ENCODE results near the gene BEAN1. TPM values are rescaled to one million over a fixed set of nuclear protein-coding genes. Genes with fewer than 3 reads are reported as not detected.

The BEAN1 gene
- total and polyA plus RNA-seq, 2 experiments from 2014 or later = 0.07 to 0.10 TPM

DNA sequence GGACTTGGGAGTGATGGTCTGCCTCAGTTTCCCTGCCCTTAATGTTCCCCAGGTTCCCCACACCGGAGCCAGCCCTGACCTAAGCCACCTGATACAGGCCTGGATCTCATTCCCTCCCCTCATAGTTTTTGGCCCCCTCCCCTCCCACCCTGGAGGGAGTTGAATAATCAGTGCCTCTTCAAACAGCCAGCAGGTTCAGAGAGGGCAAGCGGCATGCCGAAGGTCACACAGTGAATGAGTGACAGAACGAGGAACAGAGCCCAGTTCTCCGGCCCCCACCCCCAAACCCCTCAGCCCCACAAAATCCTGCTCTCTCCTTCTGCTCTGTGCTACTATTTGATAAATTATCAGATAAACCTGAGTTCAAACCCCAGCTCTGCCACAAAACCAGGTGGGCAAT is 31.2 kb downstream of the BEAN1 start (continued):
- TF ChIP-seq, protein P1, sequence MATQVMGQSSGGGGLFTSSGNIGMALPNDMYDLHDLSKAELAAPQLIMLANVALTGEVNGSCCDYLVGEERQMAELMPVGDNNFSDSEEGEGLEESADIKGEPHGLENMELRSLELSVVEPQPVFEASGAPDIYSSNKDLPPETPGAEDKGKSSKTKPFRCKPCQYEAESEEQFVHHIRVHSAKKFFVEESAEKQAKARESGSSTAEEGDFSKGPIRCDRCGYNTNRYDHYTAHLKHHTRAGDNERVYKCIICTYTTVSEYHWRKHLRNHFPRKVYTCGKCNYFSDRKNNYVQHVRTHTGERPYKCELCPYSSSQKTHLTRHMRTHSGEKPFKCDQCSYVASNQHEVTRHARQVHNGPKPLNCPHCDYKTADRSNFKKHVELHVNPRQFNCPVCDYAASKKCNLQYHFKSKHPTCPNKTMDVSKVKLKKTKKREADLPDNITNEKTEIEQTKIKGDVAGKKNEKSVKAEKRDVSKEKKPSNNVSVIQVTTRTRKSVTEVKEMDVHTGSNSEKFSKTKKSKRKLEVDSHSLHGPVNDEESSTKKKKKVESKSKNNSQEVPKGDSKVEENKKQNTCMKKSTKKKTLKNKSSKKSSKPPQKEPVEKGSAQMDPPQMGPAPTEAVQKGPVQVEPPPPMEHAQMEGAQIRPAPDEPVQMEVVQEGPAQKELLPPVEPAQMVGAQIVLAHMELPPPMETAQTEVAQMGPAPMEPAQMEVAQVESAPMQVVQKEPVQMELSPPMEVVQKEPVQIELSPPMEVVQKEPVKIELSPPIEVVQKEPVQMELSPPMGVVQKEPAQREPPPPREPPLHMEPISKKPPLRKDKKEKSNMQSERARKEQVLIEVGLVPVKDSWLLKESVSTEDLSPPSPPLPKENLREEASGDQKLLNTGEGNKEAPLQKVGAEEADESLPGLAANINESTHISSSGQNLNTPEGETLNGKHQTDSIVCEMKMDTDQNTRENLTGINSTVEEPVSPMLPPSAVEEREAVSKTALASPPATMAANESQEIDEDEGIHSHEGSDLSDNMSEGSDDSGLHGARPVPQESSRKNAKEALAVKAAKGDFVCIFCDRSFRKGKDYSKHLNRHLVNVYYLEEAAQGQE (IDR thresholded peaks at IDR 0.05; ENCODE audit: unreplicated experiment) = no peak
- TF ChIP-seq, protein P2, sequence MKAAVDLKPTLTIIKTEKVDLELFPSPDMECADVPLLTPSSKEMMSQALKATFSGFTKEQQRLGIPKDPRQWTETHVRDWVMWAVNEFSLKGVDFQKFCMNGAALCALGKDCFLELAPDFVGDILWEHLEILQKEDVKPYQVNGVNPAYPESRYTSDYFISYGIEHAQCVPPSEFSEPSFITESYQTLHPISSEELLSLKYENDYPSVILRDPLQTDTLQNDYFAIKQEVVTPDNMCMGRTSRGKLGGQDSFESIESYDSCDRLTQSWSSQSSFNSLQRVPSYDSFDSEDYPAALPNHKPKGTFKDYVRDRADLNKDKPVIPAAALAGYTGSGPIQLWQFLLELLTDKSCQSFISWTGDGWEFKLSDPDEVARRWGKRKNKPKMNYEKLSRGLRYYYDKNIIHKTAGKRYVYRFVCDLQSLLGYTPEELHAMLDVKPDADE (IDR thresholded peaks at IDR 0.05) = no peak
- TF ChIP-seq POLR2AphosphoS5 (IDR thresholded peaks at IDR 0.05; ENCODE audit: low read depth) = no peak
- TF ChIP-seq NANOG (IDR thresholded peaks at IDR 0.05; ENCODE audit: borderline replicate concordance) = no peak
- no peak for TF ChIP-seq STAT1 (IDR thresholded peaks at IDR 0.05; ENCODE audit: unreplicated experiment)
- TF ChIP-seq ZNF331 (CRISPR knock-in tag; IDR thresholded peaks at IDR 0.05; ENCODE audit: low read depth) = no peak
- TF ChIP-seq CREB1 (CRISPR knock-in tag; IDR thresholded peaks at IDR 0.05; ENCODE audit: low read depth) = no peak
- no peak for TF ChIP-seq ZNF114 (CRISPR knock-in tag; IDR thresholded peaks at IDR 0.05)
- TF ChIP-seq, protein P3, sequence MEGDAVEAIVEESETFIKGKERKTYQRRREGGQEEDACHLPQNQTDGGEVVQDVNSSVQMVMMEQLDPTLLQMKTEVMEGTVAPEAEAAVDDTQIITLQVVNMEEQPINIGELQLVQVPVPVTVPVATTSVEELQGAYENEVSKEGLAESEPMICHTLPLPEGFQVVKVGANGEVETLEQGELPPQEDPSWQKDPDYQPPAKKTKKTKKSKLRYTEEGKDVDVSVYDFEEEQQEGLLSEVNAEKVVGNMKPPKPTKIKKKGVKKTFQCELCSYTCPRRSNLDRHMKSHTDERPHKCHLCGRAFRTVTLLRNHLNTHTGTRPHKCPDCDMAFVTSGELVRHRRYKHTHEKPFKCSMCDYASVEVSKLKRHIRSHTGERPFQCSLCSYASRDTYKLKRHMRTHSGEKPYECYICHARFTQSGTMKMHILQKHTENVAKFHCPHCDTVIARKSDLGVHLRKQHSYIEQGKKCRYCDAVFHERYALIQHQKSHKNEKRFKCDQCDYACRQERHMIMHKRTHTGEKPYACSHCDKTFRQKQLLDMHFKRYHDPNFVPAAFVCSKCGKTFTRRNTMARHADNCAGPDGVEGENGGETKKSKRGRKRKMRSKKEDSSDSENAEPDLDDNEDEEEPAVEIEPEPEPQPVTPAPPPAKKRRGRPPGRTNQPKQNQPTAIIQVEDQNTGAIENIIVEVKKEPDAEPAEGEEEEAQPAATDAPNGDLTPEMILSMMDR (conservative IDR thresholded peaks at IDR 0.05; ENCODE audit: low read depth in 2 of 2) = no peak
- no peak for TF ChIP-seq JUNB (IDR thresholded peaks at IDR 0.05; ENCODE audit: unreplicated experiment)

DNA sequence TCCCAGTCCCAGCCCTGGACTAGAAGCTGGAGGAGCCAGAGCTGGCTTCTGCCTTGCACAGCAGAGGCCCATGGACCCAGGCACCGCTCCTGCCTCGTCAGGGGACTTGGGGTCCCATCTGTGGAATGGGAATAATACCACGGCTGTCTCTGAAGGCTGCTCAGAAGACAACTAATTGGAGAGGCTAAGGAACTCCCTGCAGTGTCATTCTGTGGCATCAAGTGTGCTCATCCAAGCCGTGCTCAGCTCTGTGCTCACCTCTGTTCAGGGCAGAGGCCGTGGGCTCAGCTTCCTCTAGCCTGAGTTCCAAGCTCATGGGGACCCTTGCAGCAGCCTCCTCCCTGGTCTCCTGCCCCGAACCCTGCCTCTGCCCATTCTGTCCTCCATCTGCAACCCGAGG is 31.8 kb downstream of the BEAN1 start:
- no peaks in the 10 kb centered on the region for H3K36me3 Mint-ChIP-seq (ENCODE audit: low read depth)
- no peaks in the 10 kb centered on the region for H3K79me2 ChIP-seq (replicated peaks; ENCODE audit: insufficient read depth)
- TF ChIP-seq NANOG (IDR thresholded peaks at IDR 0.05; ENCODE audit: borderline replicate concordance) = no peak
- TF ChIP-seq EZH2phosphoT487 (IDR thresholded peaks at IDR 0.05; ENCODE audit: unreplicated experiment) = no peak
- TF ChIP-seq STAT1 (IDR thresholded peaks at IDR 0.05; ENCODE audit: unreplicated experiment) = no peak
- TF ChIP-seq, protein P2 (IDR thresholded peaks at IDR 0.05) = no peak
- TF ChIP-seq, protein P3 (conservative IDR thresholded peaks at IDR 0.05; ENCODE audit: low read depth in 2 of 2) = no peak
- TF ChIP-seq JUNB (IDR thresholded peaks at IDR 0.05; ENCODE audit: unreplicated experiment) = no peak
- TF ChIP-seq EZH2 (IDR thresholded peaks at IDR 0.05; ENCODE audit: low read depth, unreplicated experiment) = no peak
- TF ChIP-seq POLR2AphosphoS5 (IDR thresholded peaks at IDR 0.05; ENCODE audit: low read depth) = no peak
- no peak for TF ChIP-seq ZNF114 (CRISPR knock-in tag; IDR thresholded peaks at IDR 0.05)

More for the DNA sequence above, 31.8 kb downstream of the BEAN1 start:
- no peaks in the 10 kb centered on the region for H3K9me2 ChIP-seq (ENCODE audit: insufficient read depth)
- no peaks in the 10 kb centered on the region for H3K36me3 ChIP-seq (ENCODE audit: insufficient read depth)
- Mint-ChIP-seq H3K9me3 (no peaks in the 10 kb centered on the region), H3K27me3 (ENCODE audit: insufficient read depth, low read depth, poor library complexity) (peaks cover 6% of the 10 kb centered on the region), H3K27ac (no peak overlapping the region; the same call in 1 of the 2 replicates), H3K4me3 (no peak overlapping the region), H3K4me1 (peaks cover 14% of the 10 kb centered on the region)
- no peak overlapping the region for H3K4me2 ChIP-seq
- H4K20me1 ChIP-seq (replicated peaks; ENCODE audit: insufficient read depth) = no peaks in the 10 kb centered on the region
- H3F3A ChIP-seq (replicated peaks; ENCODE audit: low read depth) = no peaks in the 10 kb centered on the region
- no peak overlapping the region for H3K27ac ChIP-seq (ENCODE audit: low read depth)
- peaks cover 10% of the 10 kb centered on the region; the same call in 1 of the 2 replicates for H3K4me1 ChIP-seq (ENCODE audit: insufficient read depth)
- no peak overlapping the region for H3K4me3 ChIP-seq
- ATAC-seq = no peak
- no peaks in the 10 kb centered on the region for H3K27me3 ChIP-seq (ENCODE audit: insufficient read depth)
- DNase-seq (ENCODE audit: low spot score) = no peak
- H2AFZ ChIP-seq = peak overlapping the region; percentile 38; the same call in 1 of the 2 replicates

Measured in GM23338 (cell line).